Mesendoderm (in vitro differentiated cells): ENCODE results near the gene SYNRG.
A peak's percentile ranks its signal among the peaks of the same experiment; 100 is the strongest.

Experiments used
- DNase-seq: peaks from one replicate; pipeline ENCODE4 v3.0.0; 2013
- H2AK5ac ChIP-seq: 2 replicates; pipeline ENCODE4 v1.6.1; 2013; ENCODE audit warnings: low read length, inconsistent platforms
- H2BK120ac ChIP-seq: 2 replicates; pipeline ENCODE4 v1.6.1; 2013; ENCODE audit warnings: low read depth, mild to moderate bottlenecking, low read length, moderate library complexity, mixed read lengths
- H2BK15ac ChIP-seq: replicated peaks from 2 replicates; pipeline ENCODE4 v1.6.1; 2013; ENCODE audit warnings: low read depth, mild to moderate bottlenecking, moderate library complexity
- H2BK5ac ChIP-seq: 2 replicates; pipeline ENCODE4 v1.6.1; 2013; ENCODE audit warnings: low read length, inconsistent platforms
- H3K18ac ChIP-seq: 2 replicates; pipeline ENCODE4 v1.6.1; 2013; ENCODE audit warnings: mild to moderate bottlenecking, low read length, mixed read lengths
- H3K23ac ChIP-seq: one replicate; pipeline ENCODE4 v1.6.1; 2013; ENCODE audit warnings: low read length
- H3K27ac ChIP-seq: 2 replicates; pipeline ENCODE4 v1.5.1; 2013; ENCODE audit warnings: low read depth, mild to moderate bottlenecking, inconsistent platforms, low read length, moderate library complexity
- H3K27me3 ChIP-seq: 2 replicates; pipeline ENCODE4 v1.6.1; 2013; ENCODE audit warnings: low read length, control low read depth, mild to moderate bottlenecking, inconsistent platforms; ENCODE audit not compliant: insufficient read depth, poor library complexity
- H3K36me3 ChIP-seq: 2 replicates; pipeline ENCODE4 v1.6.1; 2013; ENCODE audit warnings: low read length, inconsistent platforms; ENCODE audit not compliant: control insufficient read depth, insufficient read depth
- H3K4ac ChIP-seq: one replicate; pipeline ENCODE4 v1.6.1; 2013; ENCODE audit warnings: low read depth, mild to moderate bottlenecking, low read length, moderate library complexity
- H3K4me1 ChIP-seq: 2 replicates; pipeline ENCODE4 v1.6.1; 2013; ENCODE audit warnings: low read depth, low read length, inconsistent platforms; ENCODE audit not compliant: control insufficient read depth
- H3K4me2 ChIP-seq: 2 replicates; pipeline ENCODE4 v1.6.1; 2013; ENCODE audit warnings: low read length
- H3K4me3 ChIP-seq: 2 replicates; pipeline ENCODE4 v1.5.1; 2013; ENCODE audit warnings: mild to moderate bottlenecking, low read length
- H3K56ac ChIP-seq: one replicate; pipeline ENCODE4 v1.6.1; 2013; ENCODE audit warnings: low read length
- H3K79me1 ChIP-seq: 2 replicates; pipeline ENCODE4 v1.6.1; 2013; ENCODE audit warnings: low read length, inconsistent platforms
- H3K79me2 ChIP-seq: 2 replicates; pipeline ENCODE4 v1.6.1; 2013; ENCODE audit warnings: mild to moderate bottlenecking, low read length; ENCODE audit not compliant: control insufficient read depth, insufficient read depth
- H3K9ac ChIP-seq: 2 replicates; pipeline ENCODE4 v1.6.1; 2013; ENCODE audit warnings: low read length, inconsistent platforms
- H4K5ac ChIP-seq: one replicate; pipeline ENCODE4 v1.6.1; 2013; ENCODE audit warnings: low read length
- H4K8ac ChIP-seq: one replicate; pipeline ENCODE4 v1.6.1; 2013; ENCODE audit warnings: low read depth, mild to moderate bottlenecking, control low read depth, low read length, moderate library complexity
- WGBS: extraction: QIAGEN DNeasy Blood & Tissue Kit; methylation state at CpG from one replicate; pipeline ENCODE4 v1.1.7; 2013; ENCODE audit warnings: low lambda C conversion rate, missing lambda C conversion rate; ENCODE audit not compliant: insufficient coverage; ENCODE audit errors: extremely low coverage; 5-methylcytosine and 5-hydroxymethylcytosine counted together

The SYNRG gene

DNA sequence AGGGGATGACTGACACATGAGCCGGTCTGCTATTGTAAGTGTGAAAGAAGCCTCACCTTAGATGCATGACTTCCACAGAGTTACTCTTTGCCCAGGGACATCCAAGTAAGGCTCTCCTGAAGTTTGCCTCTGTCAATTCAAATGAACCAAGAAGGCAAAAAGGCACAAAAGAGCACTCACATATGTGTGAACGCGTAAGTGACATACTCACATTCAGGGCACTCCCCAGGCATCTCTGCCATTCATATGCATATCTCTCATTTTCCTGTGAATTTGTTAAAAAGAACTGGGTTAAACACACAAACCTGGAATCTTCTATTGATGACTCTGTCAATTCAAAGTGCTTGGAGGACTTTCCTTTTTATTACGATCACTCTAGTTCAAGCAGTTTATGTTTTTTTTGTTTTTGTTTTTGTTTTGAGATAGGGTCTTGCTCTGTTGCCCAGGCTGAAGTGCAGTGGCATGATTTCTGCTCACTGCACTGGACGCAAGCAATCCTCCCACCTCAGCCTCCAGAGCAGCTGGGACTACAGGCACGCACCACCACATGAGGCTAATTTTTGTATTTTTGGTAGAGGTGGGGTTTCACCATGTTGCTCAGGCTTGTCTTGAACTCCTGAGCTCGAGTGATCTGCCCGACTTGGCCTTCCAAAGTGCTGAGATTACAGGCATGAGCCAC lies 70.1 kb downstream of the SYNRG start:
- Histone ChIP-seq H3K4me1 (peaks cover 7% of the 10 kb centered on the region), H3K56ac (no peak overlapping the region), H2BK120ac (no peak overlapping the region), H3K79me1 (peaks cover 2% of the 10 kb centered on the region), H3K36me3 (peaks cover 12% of the 10 kb centered on the region), H4K8ac (no peak overlapping the region), H3K27me3 (no peaks in the 10 kb centered on the region), H2BK5ac (no peak overlapping the region), H3K18ac (no peak overlapping the region), H3K4ac (no peak overlapping the region), H4K5ac (no peak overlapping the region), H3K4me3 (no peak overlapping the region), H3K9ac (no peak overlapping the region), H3K27ac (no peak overlapping the region), H3K79me2 (no peaks in the 10 kb centered on the region), H3K4me2 (no peak overlapping the region), H2BK15ac (no peak overlapping the region), H2AK5ac (no peak overlapping the region), H3K23ac (no peak overlapping the region)
- DNase-seq, result no peak
- whole genome bisulfite sequencing, result no CpG with 5 or more reads among the region's 8 CpGs

DNA sequence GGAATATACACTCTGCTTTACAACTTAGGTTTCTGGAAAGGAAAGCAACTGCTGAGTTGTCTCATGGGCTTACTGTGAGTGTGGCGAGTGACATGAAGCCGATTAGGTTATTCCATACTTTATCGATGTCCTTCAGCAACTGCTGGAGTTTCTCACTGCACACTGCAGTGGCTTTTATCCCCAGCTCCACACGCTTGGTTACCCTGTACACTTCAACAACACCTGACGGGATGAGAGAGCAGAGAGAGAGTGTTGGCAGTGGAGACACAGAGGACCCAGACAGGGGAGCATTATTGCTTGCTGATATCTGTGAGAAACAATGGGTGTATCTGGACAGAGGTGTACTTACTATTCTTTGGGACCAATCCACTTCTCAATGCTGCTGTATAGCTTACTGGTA lies 73.3 kb downstream of the SYNRG start:
- no CpG with 5 or more reads among the region's 5 CpGs for WGBS
- Histone ChIP-seq H4K8ac (no peak overlapping the region), H3K4me3 (no peak overlapping the region), H3K23ac (no peak overlapping the region), H2BK5ac (no peak overlapping the region), H3K4me2 (no peak overlapping the region), H3K27ac (no peak overlapping the region), H3K9ac (no peak overlapping the region), H3K79me2 (no peaks in the 10 kb centered on the region), H4K5ac (no peak overlapping the region), H2BK15ac (no peak overlapping the region), H3K4ac (no peak overlapping the region), H3K18ac (no peak overlapping the region), H2AK5ac (no peak overlapping the region), H2BK120ac (no peak overlapping the region), H3K4me1 (peaks cover under 1% of the 10 kb centered on the region), H3K79me1 (no peaks in the 10 kb centered on the region), H3K36me3 (peaks cover 12% of the 10 kb centered on the region), H3K56ac (no peak overlapping the region), H3K27me3 (no peaks in the 10 kb centered on the region)
- DNase-seq, result no peak

DNA sequence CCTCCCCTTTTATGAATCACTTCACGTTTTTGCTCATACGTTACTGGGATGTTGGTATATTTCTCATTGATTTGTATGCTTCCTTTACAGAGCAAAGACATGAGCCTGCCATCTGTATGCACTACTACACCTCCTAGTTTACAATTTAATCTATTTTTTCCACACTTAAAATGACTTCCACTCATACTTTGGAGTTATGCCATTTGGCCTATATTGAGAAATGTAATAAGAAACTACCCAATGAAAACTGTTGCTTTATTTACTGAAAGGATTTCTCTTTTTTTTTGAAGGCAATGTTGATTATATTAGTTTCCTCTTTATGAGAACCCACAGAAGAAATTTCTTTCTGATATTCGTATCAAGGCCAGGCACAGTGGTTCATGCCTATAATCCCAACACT lies 76.5 kb downstream of the SYNRG start:
- Histone ChIP-seq H3K4me1 (no peaks in the 10 kb centered on the region), H3K79me1 (no peaks in the 10 kb centered on the region), H2BK5ac (no peak overlapping the region), H4K8ac (no peak overlapping the region), H3K9ac (no peak overlapping the region), H3K23ac (no peak overlapping the region), H3K27me3 (no peaks in the 10 kb centered on the region), H4K5ac (no peak overlapping the region), H3K4ac (no peak overlapping the region), H2BK15ac (no peak overlapping the region), H3K4me2 (no peak overlapping the region), H3K27ac (no peak overlapping the region), H3K79me2 (no peaks in the 10 kb centered on the region), H3K4me3 (no peak overlapping the region), H3K18ac (no peak overlapping the region), H3K56ac (no peak overlapping the region), H3K36me3 (peaks cover 6% of the 10 kb centered on the region), H2AK5ac (no peak overlapping the region), H2BK120ac (no peak overlapping the region)
- WGBS, result no CpG with 5 or more reads among the region's 3 CpGs
- DNase-seq, result no peak

DNA sequence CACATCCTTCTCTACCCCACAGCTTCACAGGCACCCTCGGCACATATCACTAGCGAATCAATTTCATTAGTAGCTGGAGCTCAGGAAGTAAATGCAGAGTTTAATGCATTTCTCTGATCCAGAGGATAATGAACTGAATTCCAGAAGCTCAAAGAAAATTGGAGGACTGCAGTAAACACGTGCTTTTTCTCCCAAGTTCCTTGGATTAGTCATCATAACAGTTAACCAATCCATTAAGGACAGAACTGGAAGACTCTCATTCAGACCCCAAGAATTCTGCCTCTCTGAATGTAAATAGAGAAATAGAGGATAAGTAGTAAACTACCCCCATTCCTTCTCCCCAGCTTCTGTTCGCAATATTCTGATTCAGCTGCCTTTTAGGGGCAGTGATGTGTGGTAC lies 78.8 kb downstream of the SYNRG start:
- Histone ChIP-seq H2BK120ac (no peak overlapping the region), H4K5ac (no peak overlapping the region), H2BK5ac (no peak overlapping the region)

DNA sequence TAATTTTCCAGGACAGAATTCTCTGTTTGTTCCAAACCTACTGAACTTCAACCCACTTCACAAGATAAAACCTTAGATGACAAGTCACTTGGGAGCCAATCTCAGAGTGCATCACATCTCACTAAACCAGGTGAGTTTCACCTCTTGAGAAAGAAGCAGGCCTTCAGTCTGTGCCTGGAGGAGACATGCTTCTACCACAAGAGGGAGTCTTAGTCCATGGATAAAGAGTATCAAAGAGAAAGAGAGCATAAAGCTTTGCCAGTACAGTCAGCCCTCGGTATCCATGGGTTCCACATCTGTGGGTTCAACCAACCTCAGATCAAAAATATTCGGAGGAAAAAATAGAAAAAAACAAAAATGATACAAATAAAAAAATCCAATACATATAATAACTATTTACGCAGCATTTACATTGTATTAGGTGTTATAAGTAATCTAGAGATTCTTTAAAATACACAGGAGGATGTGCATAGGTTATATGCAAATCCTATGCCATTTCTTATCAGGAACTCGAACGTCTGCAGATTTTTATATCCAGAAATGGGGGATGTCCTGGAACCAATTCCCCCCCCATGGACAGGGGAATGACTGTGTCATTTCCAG lies 81.9 kb downstream of the SYNRG start:
- DNase-seq, result peak; percentile 79
- H3K79me1 ChIP-seq, result no peaks in the 10 kb centered on the region
- H2BK120ac ChIP-seq, result no peak overlapping the region
- H3K9ac ChIP-seq, result no peak overlapping the region
- H3K4ac ChIP-seq, result no peak overlapping the region
- H3K18ac ChIP-seq, result no peak overlapping the region
- no peak overlapping the region for H2BK15ac ChIP-seq
- H3K56ac ChIP-seq, result no peak overlapping the region
- no peak overlapping the region for H3K27ac ChIP-seq
- no peak overlapping the region for H2AK5ac ChIP-seq
- H3K23ac ChIP-seq, result no peak overlapping the region
- no peaks in the 10 kb centered on the region for H3K79me2 ChIP-seq
- no peak overlapping the region for H4K5ac ChIP-seq
- no peak overlapping the region for H4K8ac ChIP-seq
- no peak overlapping the region for H2BK5ac ChIP-seq
- no peaks in the 10 kb centered on the region for H3K36me3 ChIP-seq
- no peak overlapping the region for H3K4me3 ChIP-seq
- no peaks in the 10 kb centered on the region for H3K4me1 ChIP-seq
- no peaks in the 10 kb centered on the region for H3K27me3 ChIP-seq
- no peak overlapping the region for H3K4me2 ChIP-seq
- WGBS, result no CpG with 5 or more reads among the region's 5 CpGs

More for the DNA sequence above, 78.8 kb downstream of the SYNRG start:
- Histone ChIP-seq H3K56ac (no peak overlapping the region), H3K23ac (no peak overlapping the region), H3K9ac (no peak overlapping the region), H3K4me1 (no peaks in the 10 kb centered on the region), H3K4me3 (no peak overlapping the region), H4K8ac (no peak overlapping the region), H2BK15ac (no peak overlapping the region), H3K27ac (no peak overlapping the region), H3K79me1 (no peaks in the 10 kb centered on the region), H3K4ac (no peak overlapping the region), H3K36me3 (no peaks in the 10 kb centered on the region), H3K18ac (no peak overlapping the region), H3K27me3 (no peaks in the 10 kb centered on the region), H2AK5ac (no peak overlapping the region), H3K4me2 (no peak overlapping the region), H3K79me2 (no peaks in the 10 kb centered on the region)
- no peak for DNase-seq
- no CpG with 5 or more reads among the region's 4 CpGs for WGBS
